ENCODE measurements around the gene ANK2. TPM values are rescaled to one million over a fixed set of nuclear protein-coding genes. Genes with fewer than 3 reads are reported as not detected.
A peak's percentile ranks its signal among the peaks of the same experiment; 100 is the strongest.

The ANK2 gene
- 100 to 1,000 TPM in 11 of 12 donors, 10 to 100 TPM in 1; 81.0 to 348 (median 266) TPM for polyA plus RNA-seq (ENCODE audit: insufficient read length in 12 of 12)
- long read RNA-seq, donor 1, partial matches to known transcripts = 2,066 of 2,066 reads
- long read RNA-seq, donor 1, other reads (novel, unspliced or antisense) = 0 of 2,066 reads
- long read RNA-seq, donor 2, partial matches to known transcripts = 0 of 2 reads
- long read RNA-seq, donor 2, other reads (novel, unspliced or antisense) = 0 of 2 reads
- long read RNA-seq, donor 3, partial matches to known transcripts = 0 of 2 reads
- long read RNA-seq, donor 3, other reads (novel, unspliced or antisense) = 0 of 2 reads
- long read RNA-seq, donor 4, partial matches to known transcripts = 0 of 2 reads
- long read RNA-seq, donor 4, other reads (novel, unspliced or antisense) = 0 of 2 reads
- long read RNA-seq, donor 5, partial matches to known transcripts = 0 of 3 reads
- long read RNA-seq, donor 5, other reads (novel, unspliced or antisense) = 0 of 3 reads
- long read RNA-seq, donor 6, partial matches to known transcripts = 0 of 1 reads
- long read RNA-seq, donor 6, other reads (novel, unspliced or antisense) = 0 of 1 reads
- long read RNA-seq, donor 7, partial matches to known transcripts = 0 of 1 reads
- long read RNA-seq, donor 7, other reads (novel, unspliced or antisense) = 0 of 1 reads
- long read RNA-seq, donor 8, partial matches to known transcripts = 8 of 11 reads
- long read RNA-seq, donor 8, other reads (novel, unspliced or antisense) = 0 of 11 reads
- long read RNA-seq, donor 9 = 0 reads
- long read RNA-seq, donor 10, partial matches to known transcripts = 0 of 2 reads
- long read RNA-seq, donor 10, other reads (novel, unspliced or antisense) = 0 of 2 reads
- long read RNA-seq, donor 11, partial matches to known transcripts = 3,737 of 3,738 reads
- long read RNA-seq, donor 11, other reads (novel, unspliced or antisense) = 0 of 3,738 reads

DNA sequence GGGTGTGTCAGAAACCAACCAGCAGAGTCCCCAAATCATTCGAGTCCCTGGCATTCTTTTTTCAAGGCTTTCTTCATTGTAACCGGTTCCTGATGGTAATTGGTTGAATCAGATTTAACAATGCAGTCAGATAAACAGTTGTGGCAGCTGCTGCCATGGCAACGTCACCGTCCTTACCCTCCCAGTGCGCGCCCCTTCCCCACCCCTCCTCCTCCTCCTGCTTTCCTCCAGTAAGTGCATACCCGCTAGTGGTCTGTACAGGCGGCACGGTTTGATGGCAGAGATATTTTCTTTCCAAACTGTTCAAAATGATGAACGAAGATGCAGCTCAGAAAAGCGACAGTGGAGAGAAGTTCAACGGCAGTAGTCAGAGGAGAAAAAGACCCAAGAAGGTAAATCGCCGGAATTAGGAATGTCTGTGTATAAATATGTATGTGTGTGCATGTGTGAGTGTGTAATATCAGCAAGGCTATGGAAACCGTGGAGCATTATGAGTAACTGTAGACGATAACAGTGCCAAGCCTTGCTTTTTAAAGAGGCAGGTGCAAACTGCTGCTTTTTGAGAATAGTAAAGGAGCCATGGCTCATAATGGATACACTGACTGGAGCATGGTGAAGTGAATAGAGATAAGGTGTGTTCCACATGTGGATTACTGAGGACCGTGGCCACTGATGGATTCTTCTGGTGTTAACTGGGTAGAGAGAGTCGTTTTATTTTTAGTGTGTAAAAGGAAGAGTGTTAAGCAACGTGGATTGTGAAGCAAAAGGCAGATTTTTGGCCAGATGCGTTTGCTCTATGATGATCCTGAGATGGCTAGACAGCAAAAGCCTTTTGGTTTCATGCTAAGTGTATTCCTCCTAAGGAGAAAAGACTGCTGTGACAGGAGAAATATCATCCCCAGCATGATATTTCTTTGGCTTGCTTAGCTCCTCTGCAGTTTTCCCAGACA lies at the start of gene ANK2:
TSS of gene ANK2 (plus strand) at position 233 of the 950 bp plus-strand sequence. CDS start at position 309, 76 bp downstream.
- no peak for DNase-seq

GRCh38 chr4:113003841-113004240 lies 45.6 kb upstream of the ANK2 start:
- no peak for DNase-seq

DNA sequence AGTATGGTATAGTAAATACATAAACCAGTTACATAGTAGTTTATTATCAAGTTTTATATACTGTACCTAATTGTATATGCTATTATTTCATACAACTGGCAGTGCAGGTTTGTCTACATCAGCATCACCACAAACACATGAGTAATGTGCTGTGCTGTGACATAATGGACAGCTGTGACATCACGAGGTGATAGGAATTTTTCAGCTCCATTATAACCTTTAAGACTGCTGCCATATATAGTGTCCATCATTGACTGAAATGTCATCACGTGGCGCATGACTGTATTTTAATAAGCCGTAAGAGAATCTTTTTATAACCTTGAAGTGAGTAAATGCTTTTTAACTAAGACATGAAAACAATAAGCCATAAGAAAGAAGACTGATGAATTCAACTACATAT lies 44.8 kb upstream of the ANK2 start:
- no peak for DNase-seq

DNA sequence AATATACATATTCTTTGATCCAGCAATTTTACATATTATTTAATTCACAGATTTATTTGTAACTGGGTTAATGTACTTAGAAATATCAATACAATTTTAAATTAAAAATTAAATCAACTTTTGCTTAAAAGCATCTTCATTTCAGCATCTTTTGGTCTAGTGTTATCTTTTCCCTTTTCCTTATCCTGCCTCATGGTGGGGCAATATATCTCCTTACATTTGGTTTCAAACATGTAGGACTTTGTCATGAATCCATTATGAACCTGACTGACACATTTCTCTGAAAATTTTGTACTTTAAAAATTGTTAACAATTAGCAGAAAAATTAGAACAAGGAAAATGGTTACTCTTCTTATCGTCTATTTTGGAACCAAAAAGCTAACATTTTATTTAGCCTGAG lies 42.8 kb upstream of the ANK2 start:
- DNase-seq = no peak

DNA sequence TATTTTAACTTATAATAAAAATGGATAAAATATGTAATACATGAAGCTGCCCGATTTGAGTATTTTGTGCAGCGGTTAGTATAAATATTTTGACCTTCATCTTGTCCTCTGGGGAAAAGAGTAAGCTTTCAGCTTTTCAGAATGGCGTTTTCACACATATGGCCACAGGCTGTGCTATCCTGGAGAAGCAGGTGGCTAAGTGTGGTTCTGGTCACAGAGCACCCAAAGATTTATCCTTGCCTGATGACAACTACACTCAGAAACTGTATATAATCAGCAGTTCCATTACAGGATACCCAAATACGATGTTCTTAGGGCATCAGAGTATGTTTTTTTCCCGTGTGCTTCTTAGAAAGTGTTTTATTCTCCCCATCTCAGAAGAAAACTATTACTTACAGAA lies 42.3 kb upstream of the ANK2 start:
- DNase-seq = no peak

- no peak for DNase-seq
Observed at GRCh38 chr4:113008135-113008534, 41.3 kb upstream of the ANK2 start.

DNA sequence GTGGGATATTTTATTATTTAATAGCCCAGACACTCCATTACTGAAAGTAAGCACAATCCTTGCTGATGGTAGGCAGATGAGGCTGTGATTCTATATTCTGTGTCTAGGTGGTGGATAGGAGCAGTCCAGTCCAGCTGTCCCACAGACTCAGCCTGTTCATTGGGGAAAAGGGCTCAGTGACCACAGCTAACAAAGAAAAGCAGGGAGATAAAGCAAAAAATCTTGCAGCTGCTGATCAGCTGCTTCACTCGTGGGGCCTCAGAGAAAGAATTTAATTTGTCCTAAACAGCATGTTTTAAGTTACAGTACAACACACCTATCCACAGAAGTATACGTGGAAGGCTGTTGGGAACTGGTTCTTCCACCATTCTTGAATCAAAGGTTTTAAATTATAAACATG lies 40.7 kb upstream of the ANK2 start:
- peak; percentile 16 for DNase-seq

DNA sequence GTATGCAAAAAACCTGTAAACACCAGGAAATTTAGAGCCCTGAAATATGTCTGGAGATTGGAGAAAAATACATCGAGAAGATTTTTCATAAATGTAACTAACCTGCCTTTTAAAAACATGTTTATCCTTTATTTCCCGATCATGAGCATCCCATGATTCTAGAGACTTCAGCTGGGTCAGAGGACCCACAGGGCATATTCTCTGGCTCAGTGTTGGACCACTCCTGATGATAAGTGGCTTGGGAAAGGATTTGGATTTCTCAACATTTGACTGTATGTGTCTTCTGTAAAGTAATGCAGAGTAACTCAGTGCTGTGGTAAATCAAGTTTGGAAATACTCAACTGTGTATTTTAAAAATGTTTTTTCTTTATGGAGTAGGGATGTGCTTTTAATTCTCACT lies 40.0 kb upstream of the ANK2 start:
- no peak for DNase-seq

GRCh38 chr4:113012122-113012725 lies 37.2 kb upstream of the ANK2 start:
- DNase-seq = no peak

DNA sequence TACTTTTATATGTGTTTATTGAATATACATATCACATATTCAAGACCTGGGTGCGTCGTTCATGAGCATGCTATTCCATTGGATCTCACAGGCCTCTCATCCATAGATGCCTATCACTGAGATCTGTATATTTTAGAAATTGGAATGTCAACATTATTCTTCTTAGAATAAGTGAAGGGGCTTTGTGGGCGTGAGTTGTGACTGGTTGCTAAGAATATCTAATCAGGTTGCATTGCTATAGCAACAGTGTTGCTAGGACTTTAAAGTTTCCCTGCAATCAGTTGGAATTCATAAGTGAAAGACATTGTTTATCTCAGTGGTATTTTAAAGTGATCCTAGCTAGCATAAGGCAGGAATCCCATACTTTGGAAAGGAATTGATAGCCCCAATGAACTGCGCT lies 36.7 kb upstream of the ANK2 start:
- DNase-seq = no peak

- DNase-seq = no peak
Observed at GRCh38 chr4:113013751-113014150, 35.7 kb upstream of the ANK2 start.

DNA sequence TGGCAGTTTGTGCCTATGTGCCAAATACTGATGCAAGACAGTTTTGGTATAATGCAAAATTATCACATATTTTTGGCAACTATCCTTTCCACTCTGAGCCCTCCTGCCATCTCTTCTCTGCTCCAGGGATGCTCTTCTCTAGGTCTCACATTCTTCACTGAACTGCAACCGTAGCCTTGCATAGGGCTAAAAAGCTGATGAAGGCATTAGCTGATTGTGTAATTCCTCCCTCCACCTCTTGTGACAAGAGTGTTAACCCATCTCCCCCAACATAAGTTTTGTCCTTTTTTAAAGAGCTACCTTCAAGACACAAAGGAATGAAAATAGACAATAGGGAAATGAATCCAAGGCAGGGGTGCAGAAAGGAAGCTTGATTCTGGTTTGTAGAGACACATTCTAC lies 33.1 kb upstream of the ANK2 start:
- no peak for DNase-seq

DNA sequence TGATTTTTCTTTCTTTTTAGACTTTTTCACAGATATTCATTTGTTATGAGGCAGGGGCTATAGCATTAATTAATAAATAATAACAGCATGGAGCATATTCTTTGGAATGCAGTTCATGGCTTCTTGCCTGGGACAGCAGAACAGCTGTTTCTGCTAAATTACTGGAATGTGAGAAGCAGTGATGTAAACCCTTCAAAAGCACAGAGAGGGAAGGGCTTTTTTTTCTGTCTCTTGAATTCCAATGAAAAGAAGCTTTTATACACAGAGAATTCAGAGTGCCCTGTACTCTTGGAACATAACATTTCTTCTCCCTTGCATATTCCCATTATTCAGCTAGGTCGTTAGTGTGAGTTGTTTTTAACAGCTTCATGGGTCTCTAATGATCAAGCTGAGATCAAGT lies 28.5 kb upstream of the ANK2 start:
- peak; percentile 35 for DNase-seq

- DNase-seq = no peak
Observed at GRCh38 chr4:113024388-113024787, 25.1 kb upstream of the ANK2 start.

- no peak for DNase-seq
Observed at GRCh38 chr4:113025416-113025815, 24.0 kb upstream of the ANK2 start.

GRCh38 chr4:113026556-113026955 lies 22.9 kb upstream of the ANK2 start:
- DNase-seq = no peak

DNA sequence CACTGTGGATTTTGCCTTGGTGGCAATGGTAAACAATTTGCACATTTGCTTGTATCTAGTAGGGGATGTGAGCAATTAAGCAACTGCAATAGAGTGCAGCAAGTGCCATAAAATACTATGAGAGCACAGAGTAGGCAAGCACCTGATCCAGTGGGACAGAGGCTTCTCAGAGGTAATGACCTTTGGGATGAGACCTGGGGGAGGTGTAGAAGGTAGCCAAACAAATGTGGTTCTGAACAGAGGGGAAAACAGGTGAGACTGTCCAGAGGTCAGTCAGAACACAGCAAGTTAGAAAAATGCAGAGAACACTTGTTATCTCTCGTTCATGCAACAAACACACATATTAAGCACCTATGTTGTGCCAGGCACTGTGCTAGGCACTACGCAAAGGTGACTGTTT lies 21.4 kb upstream of the ANK2 start:
- DNase-seq = no peak

GRCh38 chr4:113031212-113031611 lies 18.2 kb upstream of the ANK2 start:
- DNase-seq = no peak

DNA sequence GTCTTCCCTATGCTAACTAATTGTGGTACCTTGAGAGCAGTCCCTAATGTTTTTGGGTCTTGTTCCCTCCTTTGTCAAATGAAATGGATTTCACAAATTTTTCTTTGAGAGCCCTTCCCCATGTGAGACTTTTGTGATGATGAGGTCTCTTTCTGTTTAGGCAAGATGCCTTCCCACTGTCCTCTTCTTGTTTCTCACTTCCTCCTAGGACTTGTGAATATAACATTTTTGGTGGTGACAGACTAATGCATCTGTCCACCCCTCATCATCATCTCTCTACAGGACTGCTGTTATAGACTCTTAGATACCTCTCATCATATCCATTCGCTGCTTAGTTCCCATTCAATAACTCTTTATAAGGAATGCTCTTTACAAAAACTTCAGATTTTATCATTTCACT lies 8.7 kb upstream of the ANK2 start:
- DNase-seq = no peak

DNA sequence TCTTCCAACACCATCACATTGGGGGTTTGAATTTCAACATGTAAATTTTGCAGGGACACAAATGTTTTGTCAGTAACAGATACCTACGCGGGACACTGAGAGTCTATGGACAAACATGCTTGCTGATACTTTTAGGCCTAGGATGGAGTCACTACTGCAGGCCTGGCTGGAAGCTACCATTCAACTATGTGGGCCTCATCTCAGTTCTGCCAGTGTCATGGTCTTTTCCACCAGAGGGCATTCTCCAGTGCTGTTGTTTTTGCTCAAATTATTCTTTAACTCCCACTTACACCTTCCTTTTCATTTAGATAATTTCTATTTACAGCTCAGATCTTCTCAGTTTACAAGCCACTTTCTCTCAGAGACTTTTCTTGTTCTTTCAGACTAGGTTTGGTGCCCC lies 7.0 kb upstream of the ANK2 start:
- no peak for DNase-seq

- no peak for DNase-seq
Observed at GRCh38 chr4:113043591-113043990, 5.9 kb upstream of the ANK2 start.

Measured in muscle of arm (tissue), 14 donors.